DND-41 (cell line): ENCODE data around the gene GTF2F2.

ENCODE experiments used
- ATAC-seq: fragments of 200-7000 bp; cut with Tn5 transposase; 3 replicates; pipeline ENCODE4 v1.9.1; 2021; ENCODE audit warnings: low read depth; ENCODE audit not compliant: insufficient read depth
- DNase-seq: peaks from one replicate; pipeline ENCODE4 v3.0.0-alpha.2; 2020
- H2AFZ ChIP-seq: 2 replicates; pipeline ENCODE4 v1.6.0; 2012; ENCODE audit warnings: low read depth, low read length
- H3K27ac ChIP-seq: 2 replicates; pipeline ENCODE4 v1.5.1; 2012; ENCODE audit warnings: low read length, inconsistent platforms
- H3K27me3 ChIP-seq: fragments of 200-600 bp; sonication (generic); 2 replicates; pipeline ENCODE4 v1.6.0; 2012; ENCODE audit warnings: low read length, mild to moderate bottlenecking, inconsistent platforms; ENCODE audit not compliant: insufficient read depth, poor library complexity
- H3K36me3 ChIP-seq: 2 replicates; pipeline ENCODE4 v1.5.1; 2012; ENCODE audit warnings: low read length, inconsistent platforms; ENCODE audit not compliant: insufficient read depth
- H3K4me1 ChIP-seq: 2 replicates; pipeline ENCODE4 v1.5.1; 2012; ENCODE audit warnings: mild to moderate bottlenecking, low read length; ENCODE audit not compliant: insufficient read depth
- H3K4me2 ChIP-seq: 2 replicates; pipeline ENCODE4 v1.6.0; 2012; ENCODE audit warnings: mild to moderate bottlenecking, moderate library complexity, low read length, inconsistent platforms; ENCODE audit not compliant: insufficient read depth
- H3K4me3 ChIP-seq, 2 experiments: fragments of 200-600 bp in 1 of 2; shearing (Covaris generic) in 1 of 2; 2 replicates each; pipeline ENCODE4 v1.5.1; 2012 to 2016; ENCODE audit warnings: inconsistent platforms in 2 of 2, low read length in 2 of 2, mild to moderate bottlenecking in 2 of 2, low read depth in 1 of 2, moderate library complexity in 1 of 2
- H3K79me2 ChIP-seq: 2 replicates; pipeline ENCODE4 v1.6.0; 2012; ENCODE audit warnings: low read length, inconsistent platforms; ENCODE audit not compliant: insufficient read depth
- H3K9ac ChIP-seq: 2 replicates; pipeline ENCODE4 v1.6.0; 2012; ENCODE audit warnings: low read depth, mild to moderate bottlenecking, inconsistent platforms, low read length, moderate library complexity
- H3K9me3 ChIP-seq: 2 replicates; pipeline ENCODE4 v1.5.1; 2012; ENCODE audit warnings: low read length, moderate library complexity, mild to moderate bottlenecking, inconsistent platforms; ENCODE audit not compliant: insufficient read depth, severe bottlenecking
- H4K20me1 ChIP-seq: 2 replicates; pipeline ENCODE4 v1.6.0; 2012; ENCODE audit warnings: low read length; ENCODE audit not compliant: insufficient read depth
- CTCF ChIP-seq: IDR thresholded peaks from 2 replicates; pipeline ENCODE4 v1.5.1; 2012; ENCODE audit warnings: borderline replicate concordance, low read length, moderate library complexity, mild to moderate bottlenecking; ENCODE audit not compliant: poor library complexity, severe bottlenecking; ENCODE audit errors: extremely low read depth
- EZH2 ChIP-seq: IDR thresholded peaks from 3 replicates; pipeline ENCODE4 v1.6.1; 2012; ENCODE audit warnings: borderline replicate concordance, low read depth, mild to moderate bottlenecking, moderate library complexity, low read length, inconsistent platforms; ENCODE audit not compliant: severe bottlenecking

Gene GTF2F2

GRCh38 chr13:45141369-45141768, 21.1 kb downstream of the GTF2F2 start:
- H3K79me2 ChIP-seq = peaks cover 52% of the 10 kb centered on the region
- H2AFZ ChIP-seq = no peak overlapping the region
- H3K4me3 ChIP-seq = no peak overlapping the region
- no peak overlapping the region for H3K27ac ChIP-seq
- no peaks in the 10 kb centered on the region for H3K4me1 ChIP-seq
- DNase-seq = no peak
- H3K9ac ChIP-seq = no peak overlapping the region
- H4K20me1 ChIP-seq = peaks cover 13% of the 10 kb centered on the region; the same call in 1 of the 2 replicates
- peaks cover 27% of the 10 kb centered on the region for H3K36me3 ChIP-seq
- ATAC-seq = no peak
- H3K4me2 ChIP-seq = no peak overlapping the region
- H3K27me3 ChIP-seq = no peaks in the 10 kb centered on the region
- TF ChIP-seq CTCF (no peak), EZH2 (no peak)
- H3K9me3 ChIP-seq = no peaks in the 10 kb centered on the region

GRCh38 chr13:45142440-45143345, 22.4 kb downstream of the GTF2F2 start:
- Histone ChIP-seq H3K4me1 (no peaks in the 10 kb centered on the region), H3K9ac (no peak overlapping the region), H3K9me3 (no peaks in the 10 kb centered on the region), H3K27me3 (no peaks in the 10 kb centered on the region), H3K27ac (no peak overlapping the region), H3K4me2 (no peak overlapping the region), H4K20me1 (peaks cover 19% of the 10 kb centered on the region; the same call in 1 of the 2 replicates), H3K79me2 (peaks cover 55% of the 10 kb centered on the region), H2AFZ (no peak overlapping the region), H3K4me3 (no peak overlapping the region), H3K36me3 (peaks cover 24% of the 10 kb centered on the region)
- TF ChIP-seq CTCF (no peak), EZH2 (no peak)
- no peak for ATAC-seq
- no peak for DNase-seq

GRCh38 chr13:45143346-45143751, 23.0 kb downstream of the GTF2F2 start:
- no peaks in the 10 kb centered on the region for H3K27me3 ChIP-seq
- H3K9ac ChIP-seq = no peak overlapping the region
- no peak overlapping the region for H2AFZ ChIP-seq
- H3K79me2 ChIP-seq = peaks cover 57% of the 10 kb centered on the region
- peaks cover 17% of the 10 kb centered on the region for H3K36me3 ChIP-seq
- no peak for DNase-seq
- peaks cover 18% of the 10 kb centered on the region; the same call in 1 of the 2 replicates for H4K20me1 ChIP-seq
- no peak overlapping the region for H3K27ac ChIP-seq
- no peaks in the 10 kb centered on the region for H3K4me1 ChIP-seq
- no peaks in the 10 kb centered on the region for H3K9me3 ChIP-seq
- no peak for ATAC-seq
- H3K4me2 ChIP-seq = no peak overlapping the region
- no peak for TF ChIP-seq EZH2
- no peak for TF ChIP-seq CTCF
- H3K4me3 ChIP-seq = no peak overlapping the region
